Measurements from ENCODE around the gene TMEM167B. TPM values are rescaled to one million over a fixed set of nuclear protein-coding genes. Genes with fewer than 3 reads are reported as not detected.

TMEM167B gene
- total RNA-seq, 1 experiment from 2014 or later, result 15.6 TPM

- no peak for TF ChIP-seq ATF6 (CRISPR knock-in tag; IDR thresholded peaks at IDR 0.05)
- TF ChIP-seq ZBTB43 (CRISPR knock-in tag; IDR thresholded peaks at IDR 0.05), result no peak
- no peak for TF ChIP-seq SOX15 (CRISPR knock-in tag; IDR thresholded peaks at IDR 0.05)
Observed at GRCh38 chr1:109048335-109048734, 42.2 kb upstream of the TMEM167B start (continued).

GRCh38 chr1:109050228-109050995 lies 40.2 kb upstream of the TMEM167B start:
- H3K36me3 Mint-ChIP-seq, result 0 out of 2 replicates have a peak, but pooled peaks cover 4% of the 10 kb centered on the region
- TF ChIP-seq SMAD4 (CRISPR knock-in tag; IDR thresholded peaks at IDR 0.05) (no peak), PREB (CRISPR knock-in tag; IDR thresholded peaks at IDR 0.05; ENCODE audit: borderline replicate concordance) (no peak), MAX (CRISPR knock-in tag; IDR thresholded peaks at IDR 0.05) (no peak), ZNF532 (CRISPR knock-in tag; IDR thresholded peaks at IDR 0.05; ENCODE audit: borderline replicate concordance) (no peak), ZNF671 (CRISPR knock-in tag; IDR thresholded peaks at IDR 0.05) (no peak), ATF3 (CRISPR knock-in tag; conservative IDR thresholded peaks at IDR 0.05) (no peak), ERG (CRISPR knock-in tag; IDR thresholded peaks at IDR 0.05) (no peak), TEAD4 (CRISPR knock-in tag; IDR thresholded peaks at IDR 0.05) (no peak), ZSCAN18 (CRISPR knock-in tag; IDR thresholded peaks at IDR 0.05) (no peak), NR3C1 (CRISPR knock-in tag; conservative IDR thresholded peaks at IDR 0.05; ENCODE audit: low read depth) (no peak), GRHL2 (CRISPR knock-in tag; IDR thresholded peaks at IDR 0.05; ENCODE audit: insufficient replicate concordance, severe bottlenecking) (no peak), ZMAT4 (CRISPR knock-in tag; IDR thresholded peaks at IDR 0.05) (no peak), ZNF219 (CRISPR knock-in tag; IDR thresholded peaks at IDR 0.05; ENCODE audit: borderline replicate concordance) (no peak), FOXP4 (CRISPR knock-in tag; IDR thresholded peaks at IDR 0.05) (no peak), IRF2 (CRISPR knock-in tag; IDR thresholded peaks at IDR 0.05; ENCODE audit: borderline replicate concordance, low read depth) (no peak), MLX (CRISPR knock-in tag; IDR thresholded peaks at IDR 0.05) (no peak)

More at GRCh38 chr1:109050228-109050995, 40.2 kb upstream of the TMEM167B start:
- Mint-ChIP-seq H3K27me3 (ENCODE audit: low read depth) (peaks cover 3% of the 10 kb centered on the region; the same call in 1 of the 2 replicates), H3K4me1 (no peaks in the 10 kb centered on the region), H3K4me3 (no peak overlapping the region), H3K27ac (no peak overlapping the region), H3K9me3 (peaks cover 4% of the 10 kb centered on the region; the same call in 1 of the 2 replicates)
- ATAC-seq (no peak), DNase-seq (ENCODE audit: low spot score) (no peak)
- POLR2A ChIA-PET, result no interaction called here
- CTCF ChIA-PET, result no interaction called here
